GM18499 (cell line): ENCODE results near the gene EPHA4.

Experiments
- ATAC-seq: cut with Tn5 transposase; IDR thresholded peaks from one replicate; pipeline ENCODE4 v1.9.1; 2021; ENCODE audit warnings: moderate number of reproducible peaks; ENCODE audit not compliant: insufficient read depth, unreplicated experiment

The EPHA4 gene

DNA sequence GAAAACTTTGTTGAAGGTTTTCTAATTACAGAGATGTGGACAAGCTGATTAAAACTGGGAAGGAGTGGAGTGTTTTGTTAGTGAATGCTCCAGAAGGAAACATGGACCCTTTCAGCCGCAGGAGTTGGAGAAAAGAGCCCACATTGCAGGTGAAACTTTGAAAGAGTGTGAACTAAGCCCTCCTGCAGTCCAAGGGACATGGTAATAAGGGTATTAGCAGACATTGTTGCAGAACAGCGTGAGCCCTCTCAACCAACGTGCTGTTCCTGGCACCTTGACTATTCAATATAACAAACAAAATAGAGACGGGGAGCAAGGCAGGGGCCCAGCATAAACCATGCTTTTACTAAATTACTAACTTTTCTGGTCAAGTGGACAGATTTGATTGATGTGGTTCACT, 122.7 kb downstream of the EPHA4 start:
- no peak for ATAC-seq

DNA sequence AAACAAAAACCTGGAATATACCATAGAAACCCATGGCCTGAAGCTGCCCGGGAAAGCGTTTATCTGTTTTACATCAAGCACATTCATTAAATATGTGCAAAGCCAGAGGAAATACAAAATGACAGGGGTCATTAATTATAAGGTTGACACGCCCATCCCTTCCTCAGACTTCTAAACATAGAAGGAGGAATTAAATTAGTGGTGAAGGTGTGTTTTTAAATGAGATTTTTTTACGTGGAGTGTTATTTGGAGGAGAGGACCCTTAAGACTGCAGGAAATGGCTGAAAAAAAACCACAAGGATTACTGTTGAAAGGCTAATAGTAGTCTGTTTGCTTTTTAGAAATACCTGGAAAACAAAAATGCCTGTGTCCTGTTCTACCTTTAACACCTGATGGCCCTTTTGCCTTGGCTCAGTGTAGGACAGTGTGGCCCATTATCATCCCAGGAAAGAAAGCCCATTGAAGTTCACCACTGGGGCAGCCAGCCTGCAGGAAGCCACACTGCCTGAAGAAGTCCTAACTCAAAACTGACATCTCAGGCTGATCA, 123.2 kb downstream of the EPHA4 start:
- ATAC-seq = no peak

DNA sequence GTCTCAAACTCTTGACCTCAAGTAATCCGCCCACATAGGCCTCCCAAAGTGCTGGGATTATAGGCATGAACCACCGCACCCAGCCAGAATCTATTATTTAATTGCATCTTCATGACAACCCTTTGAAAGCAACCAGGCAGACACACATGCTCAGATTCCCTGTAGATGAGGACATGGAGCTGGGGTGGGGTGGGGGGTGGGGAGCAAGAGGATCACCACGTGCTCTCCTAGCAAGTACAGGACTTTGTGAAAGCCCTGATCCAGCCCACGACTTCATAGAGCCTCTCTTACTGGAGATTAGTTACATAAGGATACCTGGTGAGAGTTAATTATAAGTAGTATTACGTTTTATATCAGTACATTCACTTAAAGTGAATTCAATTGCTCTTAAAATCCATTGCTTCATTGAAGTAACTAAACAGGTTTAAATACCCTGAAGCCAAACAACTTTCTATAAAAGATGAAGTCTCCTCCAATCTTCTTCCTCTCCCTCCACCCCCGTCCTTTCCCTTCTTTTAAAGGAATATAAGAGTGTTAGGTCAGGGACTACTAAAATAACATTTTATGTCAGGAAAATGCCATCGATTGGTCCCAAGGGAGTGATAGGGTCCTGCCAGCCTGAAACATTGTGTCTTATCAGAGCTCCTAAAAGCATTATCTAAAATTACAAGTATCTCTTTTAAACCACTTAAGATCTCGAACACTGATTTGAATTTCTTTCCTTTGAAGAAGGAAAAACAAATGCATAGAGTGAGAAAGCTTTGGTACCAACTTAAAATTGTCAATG, 123.9 kb downstream of the EPHA4 start:
- ATAC-seq = no peak

DNA sequence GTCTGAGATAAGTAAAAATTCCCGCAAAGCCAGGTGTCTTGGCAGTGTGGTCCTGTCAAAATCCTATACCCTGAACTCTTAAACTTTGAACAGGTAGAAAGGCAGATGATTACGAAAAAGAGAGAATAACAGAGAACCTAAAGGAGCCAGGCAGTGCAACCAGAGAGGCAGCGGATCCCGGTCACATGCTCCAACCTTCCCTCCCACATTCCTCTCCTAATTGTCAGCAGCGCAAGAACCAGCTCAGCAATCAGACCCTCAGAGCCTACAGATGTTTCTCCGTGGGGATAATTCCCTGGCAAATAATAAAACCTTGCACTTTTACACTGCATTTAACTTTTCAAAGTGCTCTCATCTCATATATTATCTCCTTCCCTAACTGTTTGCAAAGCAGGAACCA, 124.8 kb downstream of the EPHA4 start:
- ATAC-seq = no peak

DNA sequence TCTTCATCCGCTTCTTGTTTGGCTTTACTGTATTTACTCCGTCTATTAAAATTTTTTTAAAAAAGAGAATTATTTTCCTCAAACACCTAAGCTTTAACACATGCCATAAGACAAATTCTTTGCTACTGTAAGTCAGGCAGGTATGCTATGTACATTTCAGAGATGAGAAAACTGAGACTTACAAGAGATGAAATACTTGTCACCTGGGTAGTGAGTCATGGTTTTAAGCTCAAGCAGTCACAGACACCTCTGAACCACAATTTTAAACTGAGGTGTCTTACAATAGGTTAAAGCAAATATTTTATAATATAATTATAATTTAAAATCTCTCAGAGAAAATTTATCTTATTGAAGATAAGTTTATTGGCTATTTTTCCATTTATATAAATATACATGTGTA, 126.0 kb downstream of the EPHA4 start:
- ATAC-seq = no peak

DNA sequence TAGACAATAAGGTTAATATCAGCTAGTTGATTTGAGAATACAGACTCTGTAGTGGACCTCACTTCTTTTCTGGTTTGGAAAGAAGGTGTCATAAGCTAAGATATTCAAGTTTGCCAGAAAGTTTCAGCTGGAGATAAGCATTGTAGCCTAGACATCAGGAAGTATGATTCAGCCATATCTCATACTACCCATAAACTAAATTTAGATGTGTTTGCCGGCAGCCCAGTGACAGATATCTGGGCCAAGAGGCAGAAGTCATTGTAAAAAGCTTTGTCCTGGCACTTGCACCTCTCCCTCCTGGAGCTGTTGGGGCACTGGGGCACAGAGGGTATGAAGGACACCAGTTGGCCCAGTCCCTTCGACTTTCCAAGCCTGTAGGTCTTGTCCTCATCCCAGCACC, 128.0 kb downstream of the EPHA4 start:
- ATAC-seq = no peak

DNA sequence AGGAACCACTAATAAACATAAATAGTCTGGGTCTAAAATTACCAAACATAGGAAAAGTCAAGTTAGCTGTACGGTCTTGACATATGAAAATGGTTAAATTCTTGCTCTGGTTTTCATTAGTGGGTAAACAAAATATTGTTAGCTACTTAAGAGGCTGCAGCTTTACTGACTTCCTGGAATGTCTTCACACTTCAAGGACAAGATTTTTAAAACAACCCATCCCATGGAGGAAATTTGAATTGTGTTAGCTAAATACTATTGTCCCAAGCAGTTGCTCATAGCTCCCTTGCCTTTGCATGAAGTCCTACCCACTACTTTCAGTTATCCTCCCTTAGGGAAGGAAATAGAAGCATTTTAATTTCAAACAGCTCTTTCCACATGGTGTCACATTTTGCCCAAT, 128.5 kb downstream of the EPHA4 start:
- ATAC-seq = no peak

DNA sequence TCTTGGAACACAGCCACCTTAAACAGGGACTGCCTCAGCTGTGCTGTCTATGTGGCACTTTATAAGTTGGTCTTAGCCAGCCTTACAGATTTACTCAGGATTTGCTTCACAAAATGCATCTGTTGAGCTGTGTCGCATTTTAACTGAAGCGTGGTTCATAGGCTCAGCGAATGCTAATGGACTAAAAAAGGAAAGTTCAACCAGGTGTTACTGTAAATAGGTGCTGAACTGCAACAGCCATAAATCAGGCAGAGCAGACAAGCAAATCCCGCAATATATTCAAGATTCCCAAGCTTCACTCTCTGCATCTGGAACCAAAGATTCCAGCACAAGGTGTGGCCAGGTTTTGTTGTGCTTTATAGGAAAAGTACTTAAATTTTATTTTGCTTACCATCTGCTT, 130.0 kb downstream of the EPHA4 start:
- no peak for ATAC-seq

DNA sequence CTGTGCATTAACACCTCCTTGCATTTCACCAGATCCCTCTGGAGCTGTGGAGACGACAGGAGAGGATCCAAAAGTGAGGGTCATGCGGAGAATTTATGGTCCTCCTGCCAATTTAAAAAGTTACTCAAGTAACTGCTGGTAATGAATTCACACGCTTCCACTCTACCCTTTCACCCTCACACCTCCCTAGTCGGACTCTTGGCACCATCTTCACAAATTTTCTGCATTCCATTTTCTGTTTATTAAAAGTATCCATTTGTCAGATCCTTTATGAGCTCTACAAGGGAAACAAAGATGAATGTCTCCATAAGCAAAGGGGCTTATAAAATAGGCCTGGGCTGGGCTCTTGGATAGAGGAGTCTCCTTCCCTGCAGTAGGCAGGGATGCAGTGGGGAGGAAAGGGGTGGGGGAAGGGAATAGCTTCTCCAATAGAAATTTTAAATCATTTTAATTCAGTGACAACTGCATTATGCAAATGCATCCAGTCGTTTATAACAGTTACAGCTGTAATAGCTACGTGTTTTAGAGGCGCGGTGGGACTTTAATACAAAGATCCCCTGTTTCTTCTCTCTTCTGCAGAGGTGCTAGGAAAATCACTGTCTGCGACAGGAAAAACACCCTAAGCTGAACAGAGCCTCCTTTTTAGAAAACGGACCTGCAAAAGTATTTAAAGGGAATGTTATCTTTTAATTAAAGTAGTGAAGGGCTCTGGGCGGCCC, 132.2 kb downstream of the EPHA4 start:
- ATAC-seq = no peak

DNA sequence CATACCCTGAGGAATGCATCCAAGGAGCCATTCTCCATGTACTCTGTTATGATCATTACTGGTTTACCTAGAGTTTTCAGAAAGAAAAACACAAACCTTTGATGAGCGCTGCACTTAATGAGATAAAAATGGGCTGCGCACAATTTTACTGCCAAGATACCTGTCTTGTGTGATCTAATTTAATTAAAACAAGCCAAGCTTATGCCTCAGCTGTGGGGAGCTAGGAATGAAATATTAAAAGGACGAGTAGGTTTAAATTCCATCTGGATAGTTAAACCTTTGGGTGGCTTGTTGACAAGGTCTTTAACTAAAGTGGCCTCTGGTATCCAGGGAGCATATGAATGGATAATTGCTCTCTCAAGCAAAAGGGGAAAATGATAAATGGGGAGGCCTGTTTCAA, 135.0 kb downstream of the EPHA4 start:
- ATAC-seq = no peak

DNA sequence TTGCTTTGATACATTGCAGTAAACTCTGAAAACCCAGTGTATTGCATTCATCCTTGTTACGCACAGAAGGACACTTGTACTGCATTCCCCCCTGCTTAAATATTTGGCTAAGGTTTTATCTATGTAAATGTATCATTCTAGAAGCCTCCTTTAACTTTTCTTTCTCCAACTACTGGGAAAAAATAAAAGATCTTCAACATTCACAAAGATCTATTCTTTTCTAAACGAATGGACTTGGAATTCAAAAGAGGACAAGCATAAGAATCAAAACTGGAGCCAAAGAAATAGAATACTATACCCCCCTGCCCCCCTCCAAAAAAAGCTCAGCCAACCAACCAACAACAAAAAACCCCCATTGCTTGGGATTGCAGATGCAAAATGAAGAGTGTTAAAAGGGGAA, 136.9 kb downstream of the EPHA4 start:
- ATAC-seq = no peak

DNA sequence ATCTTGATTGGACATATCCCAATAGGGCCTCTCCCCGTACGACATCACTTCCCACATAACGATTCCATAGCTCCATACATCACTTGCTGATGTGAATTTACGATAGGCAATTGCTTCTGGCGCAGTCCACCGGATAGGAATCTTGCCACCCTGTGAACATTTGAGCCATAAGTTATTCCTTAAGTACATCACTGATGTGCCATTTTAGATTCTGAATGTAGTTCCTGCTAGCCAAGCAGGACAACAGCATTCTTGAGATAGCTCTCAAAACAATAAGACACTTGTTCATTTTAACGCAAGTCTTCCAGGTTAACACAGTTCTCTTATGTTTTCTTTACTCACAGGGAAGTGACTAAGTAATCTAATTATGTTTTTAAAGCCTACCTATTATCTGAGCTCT, 138.0 kb downstream of the EPHA4 start:
- no peak for ATAC-seq

DNA sequence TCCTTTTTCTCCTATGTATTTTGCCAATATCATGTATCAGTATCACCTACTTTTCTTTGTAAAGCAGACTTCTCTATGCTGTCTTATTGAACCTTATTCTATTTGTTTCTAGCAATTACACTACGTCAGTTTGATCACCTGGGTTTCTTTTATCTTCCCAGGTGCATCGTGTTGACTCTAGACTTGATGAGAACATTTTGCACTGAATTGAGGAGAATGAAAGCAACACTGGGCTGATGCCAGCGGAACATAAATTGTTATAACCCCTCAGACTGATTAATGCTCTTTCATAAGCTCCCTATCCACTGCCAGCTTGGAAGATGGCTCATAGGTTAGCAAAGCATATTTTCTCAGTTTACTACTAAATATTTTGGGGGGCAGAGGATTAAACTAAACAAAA, 140.6 kb downstream of the EPHA4 start:
- ATAC-seq = no peak

DNA sequence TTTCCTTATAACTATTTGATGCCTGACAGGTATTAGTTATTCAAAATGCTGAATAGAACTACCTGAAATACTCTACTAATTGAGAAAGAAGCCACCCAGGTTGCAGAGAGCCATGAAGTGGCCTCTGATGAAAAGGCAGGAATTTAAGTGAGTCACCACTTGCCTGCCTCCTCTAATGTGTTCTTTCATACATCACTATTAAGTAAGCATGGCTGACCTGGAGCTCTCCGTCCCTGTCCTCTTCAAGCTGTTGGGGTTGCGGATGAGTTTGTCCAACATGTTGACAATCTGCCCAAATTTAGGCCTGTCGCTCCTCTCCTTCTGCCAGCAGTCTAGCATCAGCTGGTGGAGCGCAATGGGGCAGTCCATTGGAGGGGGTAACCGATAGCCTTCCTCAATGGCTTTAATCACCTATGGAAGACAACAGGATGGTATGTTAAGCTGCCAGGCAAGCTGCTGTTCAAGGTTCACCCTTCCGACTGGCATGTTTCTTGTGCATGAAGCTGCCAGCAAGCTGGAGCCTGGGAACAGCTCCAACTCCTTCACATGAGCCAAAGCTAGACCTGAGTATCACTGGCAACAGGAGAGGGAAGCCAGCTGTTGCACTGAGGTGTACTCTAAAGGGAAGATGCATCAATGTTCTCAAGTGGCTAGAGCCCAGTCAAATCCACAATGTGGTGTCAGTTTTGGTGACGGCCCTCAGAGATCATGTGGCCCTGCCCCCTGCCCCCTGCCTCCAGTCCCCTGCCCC, 142.2 kb downstream of the EPHA4 start:
- ATAC-seq = no peak

DNA sequence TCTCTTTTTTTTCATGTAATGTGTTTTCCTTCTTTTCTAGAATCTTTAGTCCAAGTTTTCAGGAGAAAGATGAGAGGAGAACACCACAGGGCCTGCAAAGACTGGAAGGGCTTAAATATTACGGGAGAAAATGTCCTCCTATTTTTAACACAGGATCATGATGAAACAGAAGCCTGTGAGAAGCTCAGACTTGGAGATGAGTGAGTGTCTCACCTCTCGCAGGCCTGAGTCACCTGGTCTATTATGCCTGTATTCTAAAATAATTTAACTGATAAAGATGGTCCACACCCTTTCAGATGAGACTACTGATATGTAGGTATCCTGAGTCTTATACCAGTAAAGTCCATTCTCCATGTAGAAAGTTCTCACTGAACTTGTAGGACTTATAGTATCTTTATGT, 143.2 kb downstream of the EPHA4 start:
- no peak for ATAC-seq

DNA sequence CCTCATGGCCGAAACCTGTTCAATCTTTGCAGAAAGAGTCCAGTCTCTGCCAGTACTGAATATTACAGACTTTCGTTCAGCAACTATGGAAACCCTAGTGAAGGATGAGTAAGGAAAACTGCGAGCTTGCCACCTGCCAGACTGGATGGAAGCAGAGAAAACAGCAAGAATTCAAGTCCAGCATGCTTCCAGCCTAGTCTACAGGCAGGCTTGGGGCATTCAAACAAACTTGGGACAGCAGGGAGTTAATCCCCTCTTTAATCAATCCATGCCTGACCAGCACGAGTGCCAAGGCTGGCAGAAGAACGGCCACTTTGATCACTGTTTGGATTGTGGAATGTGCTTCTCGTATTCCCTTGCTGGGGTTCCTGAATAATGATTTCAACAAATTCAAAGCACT, 145.2 kb downstream of the EPHA4 start:
- ATAC-seq = no peak

DNA sequence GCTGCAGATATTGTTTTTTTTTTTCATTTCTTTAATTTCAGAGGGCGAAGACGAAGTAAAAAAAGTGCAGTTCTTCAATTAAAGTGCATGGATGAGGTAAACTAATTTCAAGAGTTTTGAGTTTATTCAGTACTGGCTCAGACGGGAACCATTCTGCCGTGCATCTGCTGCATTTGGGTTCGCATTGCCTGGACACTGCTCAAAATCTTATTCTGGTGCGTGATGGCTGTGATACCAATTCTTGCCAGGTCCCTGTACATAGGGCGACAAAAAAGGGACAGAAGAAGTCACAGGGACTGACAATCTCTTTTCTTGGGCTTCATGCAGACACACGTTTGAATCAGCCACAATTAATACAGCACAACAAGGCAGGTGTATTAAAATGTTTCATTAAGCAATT, 146.2 kb downstream of the EPHA4 start:
- no peak for ATAC-seq

DNA sequence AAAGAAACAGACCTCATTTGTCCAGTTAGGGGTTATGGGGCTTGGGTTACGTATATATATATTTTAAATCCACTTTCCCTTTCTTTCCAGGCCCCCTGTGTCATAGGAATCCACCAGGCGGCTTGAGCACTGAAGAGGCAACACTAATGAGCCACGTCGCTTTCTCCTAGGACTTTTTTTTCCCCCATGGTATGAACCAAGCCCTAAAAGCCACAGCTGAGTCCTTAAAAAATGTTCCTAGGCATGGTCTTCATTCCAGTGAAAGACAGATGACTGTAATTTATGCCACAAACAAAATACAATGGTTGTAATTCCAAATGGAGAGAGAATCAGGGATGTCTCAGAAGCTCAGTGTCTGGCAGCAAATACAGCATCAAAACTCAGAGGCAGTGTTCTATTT, 146.8 kb downstream of the EPHA4 start:
- no peak for ATAC-seq

DNA sequence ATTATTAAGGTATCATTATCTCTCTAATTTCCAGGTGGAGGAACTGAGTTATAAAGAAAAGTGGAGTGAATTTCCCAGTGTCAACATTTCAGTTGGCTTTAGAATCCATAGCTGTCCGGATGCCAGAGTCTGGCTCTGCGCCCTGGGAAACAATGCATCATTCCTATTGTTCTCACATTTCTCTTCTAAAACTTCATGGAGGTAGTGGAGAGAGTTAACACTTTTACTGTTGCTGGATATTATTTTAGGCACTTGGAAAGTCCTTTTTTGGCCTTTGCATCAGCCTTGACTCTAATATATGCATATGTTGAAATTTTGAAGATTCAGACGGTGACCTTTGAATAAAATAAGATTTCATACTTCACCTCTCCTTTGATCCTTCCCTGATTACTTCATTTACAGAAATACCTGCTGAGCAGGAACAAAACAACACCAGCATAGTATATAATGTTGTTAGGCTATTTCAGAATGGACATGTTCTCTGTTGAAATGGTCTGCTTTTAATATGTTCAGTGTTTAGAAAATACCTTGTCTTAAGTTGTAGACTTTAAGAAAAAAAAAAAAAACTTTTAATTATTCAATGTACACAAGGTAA, 148.8 kb downstream of the EPHA4 start:
- ATAC-seq = no peak

DNA sequence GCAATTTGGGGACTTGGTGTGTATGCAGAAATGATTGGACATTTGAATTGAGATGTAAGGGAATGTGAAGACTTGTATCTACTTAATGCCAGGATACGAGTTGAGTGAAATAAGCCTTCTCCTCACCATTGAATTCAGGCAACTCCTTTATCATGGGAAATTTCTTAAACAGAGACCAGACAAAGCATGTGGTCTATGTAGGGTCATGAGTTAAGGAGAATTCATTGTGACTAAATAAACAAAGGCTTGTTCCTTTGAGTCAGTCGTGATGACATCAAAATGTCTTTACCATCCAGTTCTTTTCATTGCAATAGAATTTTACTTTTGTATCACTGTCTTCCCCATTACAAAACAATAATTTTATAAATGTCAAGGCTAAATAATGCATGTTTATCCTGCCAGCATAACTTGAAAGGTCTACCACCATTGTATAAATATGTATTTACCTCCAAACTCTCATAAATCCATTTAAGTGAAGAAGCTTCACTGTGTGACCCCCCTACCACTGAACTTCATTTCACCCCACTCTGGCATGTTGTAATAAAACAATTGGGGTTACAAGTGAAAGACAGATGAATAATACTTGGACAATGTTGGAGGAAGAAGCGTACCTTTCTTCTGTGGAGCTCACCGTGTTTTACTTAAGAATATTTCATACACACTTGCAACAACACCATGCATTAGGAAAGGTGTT, 149.4 kb downstream of the EPHA4 start:
- no peak for ATAC-seq
